Keratinocyte (primary cell): Measurements from ENCODE around the gene TBCC. TPM values are rescaled to one million over a fixed set of nuclear protein-coding genes. Genes with fewer than 3 reads are reported as not detected.

ENCODE experiments used
- DNase-seq: peaks from one replicate; pipeline ENCODE4 v3.0.0-alpha.2; 2011; ENCODE audit warnings: low read depth, missing footprints, low spot score
- FAIRE-seq: peaks from 2 replicates; lab custom pipeline; 2011; peaks lifted over from hg19 to GRCh38; lab: Jason Lieb, UNC
- H2AFZ ChIP-seq: 2 replicates; pipeline ENCODE4 v1.6.0; 2012; ENCODE audit warnings: low read length, control low read depth, inconsistent platforms; ENCODE audit not compliant: control insufficient read depth
- H3K27ac ChIP-seq: 2 replicates; pipeline ENCODE4 v1.5.1; 2011; ENCODE audit warnings: low read length; ENCODE audit not compliant: control insufficient read depth, insufficient read depth
- H3K27me3 ChIP-seq: 3 replicates; pipeline ENCODE4 v1.6.0; 2011; ENCODE audit warnings: low read length; ENCODE audit not compliant: control insufficient read depth, insufficient read depth; ENCODE audit errors: extremely low read depth
- H3K36me3 ChIP-seq, 2 experiments: 2 replicates in 1 of 2; 3 replicates in 1 of 2; pipeline ENCODE4 v1.5.1; 2011; ENCODE audit warnings: low read length in 2 of 2, mild to moderate bottlenecking in 1 of 2; ENCODE audit not compliant: control insufficient read depth in 2 of 2, insufficient read depth in 2 of 2; ENCODE audit errors: extremely low read depth in 1 of 2
- H3K4me1 ChIP-seq: 3 replicates; pipeline ENCODE4 v1.5.1; 2011; ENCODE audit warnings: low read length; ENCODE audit not compliant: control insufficient read depth, insufficient read depth; ENCODE audit errors: extremely low read depth
- H3K4me2 ChIP-seq: 3 replicates; pipeline ENCODE4 v1.6.0; 2011; ENCODE audit warnings: low read depth, low read length; ENCODE audit not compliant: control insufficient read depth, insufficient read depth; ENCODE audit errors: extremely low read depth
- H3K4me3 ChIP-seq, 3 experiments: fragments of 200-600 bp in 1 of 3; sonication (generic) in 1 of 3; 2 replicates in 2 of 3; 3 replicates in 1 of 3; pipeline ENCODE4 v1.5.1; 2011 to 2016; ENCODE audit warnings: low read length in 3 of 3, mild to moderate bottlenecking in 3 of 3, control low read depth in 2 of 3, inconsistent platforms in 1 of 3, low read depth in 1 of 3, mixed read lengths in 1 of 3, mixed run types in 1 of 3, moderate library complexity in 1 of 3; ENCODE audit not compliant: control insufficient read depth in 2 of 3, insufficient read depth in 2 of 3; ENCODE audit errors: extremely low read depth in 1 of 3
- H3K79me2 ChIP-seq: 2 replicates; pipeline ENCODE4 v1.6.0; 2012; ENCODE audit warnings: low read length; ENCODE audit not compliant: control insufficient read depth, insufficient read depth
- H3K9ac ChIP-seq: 3 replicates; pipeline ENCODE4 v1.6.0; 2011; ENCODE audit warnings: low read length; ENCODE audit not compliant: control insufficient read depth, insufficient read depth; ENCODE audit errors: extremely low read depth
- H3K9me1 ChIP-seq: 3 replicates; pipeline ENCODE4 v1.6.0; 2011; ENCODE audit warnings: low read length; ENCODE audit not compliant: control insufficient read depth, insufficient read depth; ENCODE audit errors: extremely low read depth
- H3K9me3 ChIP-seq: 2 replicates; pipeline ENCODE4 v1.5.1; 2012; ENCODE audit warnings: low read depth, low read length; ENCODE audit not compliant: control insufficient read depth
- H4K20me1 ChIP-seq: 3 replicates; pipeline ENCODE4 v1.6.0; 2011; ENCODE audit warnings: low read length; ENCODE audit not compliant: control insufficient read depth, insufficient read depth; ENCODE audit errors: extremely low read depth
- EZH2 ChIP-seq: IDR thresholded peaks from one replicate; pipeline ENCODE4 v1.6.1; 2012; ENCODE audit warnings: inconsistent platforms, mild to moderate bottlenecking, low read length, moderate library complexity
- dilution Hi-C: fragments of 300-500 bp; cut with MboI; formaldehyde crosslinking; loops from one replicate; pipeline ENCODE4 v1.7.0; 2020; ENCODE audit warnings: low sequenced_read_pairs; ENCODE audit not compliant: extremely low pct_ligation_motif_present
- polyA plus RNA-seq, 5 experiments: library from polyadenylated mRNA; depleted of rRNA in 3 of 5; stranded (reverse) in 3 of 5; stranded (forward) in 1 of 5; unstranded in 1 of 5; fragments of >200 nt; gene quantifications; 1 replicate in 1 of 5; 2 replicates in 3 of 5; 3 replicates in 1 of 5; pipeline versions ENCODE4 v1.2.1 to v1.2.3, GENCODE V29; 2011 to 2012; ENCODE audit warnings: missing spikeins in 2 of 5, low read depth in 1 of 5, low replicate concordance in 1 of 5
- TF ChIP-seq, protein P1 (sequence below), 3 experiments: IDR thresholded peaks in 1 of 3; conservative IDR thresholded peaks in 1 of 3; optimal IDR thresholded peaks in 1 of 3; 2 replicates in 2 of 3; 3 replicates in 1 of 3; pipeline versions ENCODE3 to v1.5.1; 2011; ENCODE audit warnings: low read length in 3 of 3, mild to moderate bottlenecking in 3 of 3, moderate library complexity in 2 of 3, control low read depth in 1 of 3, inconsistent platforms in 1 of 3; ENCODE audit not compliant: insufficient read depth in 2 of 3; ENCODE audit errors: extremely low read depth in 1 of 3

The TBCC gene
- polyA plus RNA-seq, 1 donor (not counting 4 experiments of a cell fraction or from before 2014, with no cell fraction given), result 16.7 TPM

DNA sequence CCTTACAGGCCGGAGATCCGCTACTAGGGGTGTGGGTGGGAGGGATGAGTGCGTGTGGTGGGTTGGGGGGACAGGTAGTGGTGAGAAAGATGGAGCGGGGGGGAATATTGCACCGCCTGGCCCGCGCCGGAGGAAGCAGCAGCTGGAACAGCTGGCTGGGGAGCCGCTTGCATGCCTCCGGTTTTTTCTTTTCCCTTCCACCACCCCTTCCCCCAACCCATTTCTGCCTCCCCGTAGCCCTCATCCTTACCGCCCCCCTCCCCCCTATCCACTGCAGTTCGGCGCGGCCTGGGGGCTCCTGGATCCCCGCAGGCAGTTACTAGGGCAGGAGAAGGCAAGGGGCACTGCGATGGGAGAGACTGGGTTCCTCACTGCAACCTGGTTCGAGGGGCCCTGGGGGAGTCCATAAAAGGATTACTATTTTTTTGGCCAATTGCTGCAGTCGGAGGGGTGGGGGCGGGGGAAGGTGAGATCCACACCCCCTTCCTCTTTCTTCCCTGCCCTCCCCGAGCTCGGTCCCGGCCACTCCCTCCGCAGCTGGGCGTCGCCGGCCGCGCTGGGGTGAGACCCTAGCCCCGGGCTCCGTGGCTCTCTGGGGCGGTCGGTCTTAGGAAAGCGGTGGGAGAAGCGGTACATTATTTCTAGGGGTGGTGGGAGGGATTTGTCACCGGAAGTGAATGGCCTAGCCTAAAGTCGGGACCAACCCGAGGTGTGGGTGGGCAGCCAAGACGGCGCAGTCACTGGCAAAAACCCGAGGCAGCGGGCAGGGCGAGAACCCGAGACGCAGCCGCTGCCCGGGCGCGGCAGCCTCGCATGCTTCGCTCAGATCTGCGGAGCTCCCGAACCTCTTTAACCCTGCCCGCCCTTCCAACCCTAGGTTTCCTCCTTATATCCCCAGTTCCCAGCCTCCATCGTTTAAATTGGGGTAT is 824 bp upstream of the TBCC start:
- DNase-seq, result peak; percentile 65
- Histone ChIP-seq H3K9ac (peak overlapping the region; percentile 83), H3K27me3 (no peaks in the 10 kb centered on the region), H3K79me2 (peaks cover 22% of the 10 kb centered on the region), H3K4me1 (peaks cover 24% of the 10 kb centered on the region), H3K4me2 (peak overlapping the region; percentile 87), H4K20me1 (no peaks in the 10 kb centered on the region), H2AFZ (peak overlapping the region; percentile 90), H3K9me3 (no peaks in the 10 kb centered on the region), H3K9me1 (no peaks in the 10 kb centered on the region), H3K27ac (peak overlapping the region; percentile 93), H3K4me3 (peak overlapping the region; percentile 78 to 88 (median 79)), H3K36me3 (no peaks in the 10 kb centered on the region)
- no peak for FAIRE-seq
- TF ChIP-seq EZH2, result no peak
- TF ChIP-seq, protein P1, sequence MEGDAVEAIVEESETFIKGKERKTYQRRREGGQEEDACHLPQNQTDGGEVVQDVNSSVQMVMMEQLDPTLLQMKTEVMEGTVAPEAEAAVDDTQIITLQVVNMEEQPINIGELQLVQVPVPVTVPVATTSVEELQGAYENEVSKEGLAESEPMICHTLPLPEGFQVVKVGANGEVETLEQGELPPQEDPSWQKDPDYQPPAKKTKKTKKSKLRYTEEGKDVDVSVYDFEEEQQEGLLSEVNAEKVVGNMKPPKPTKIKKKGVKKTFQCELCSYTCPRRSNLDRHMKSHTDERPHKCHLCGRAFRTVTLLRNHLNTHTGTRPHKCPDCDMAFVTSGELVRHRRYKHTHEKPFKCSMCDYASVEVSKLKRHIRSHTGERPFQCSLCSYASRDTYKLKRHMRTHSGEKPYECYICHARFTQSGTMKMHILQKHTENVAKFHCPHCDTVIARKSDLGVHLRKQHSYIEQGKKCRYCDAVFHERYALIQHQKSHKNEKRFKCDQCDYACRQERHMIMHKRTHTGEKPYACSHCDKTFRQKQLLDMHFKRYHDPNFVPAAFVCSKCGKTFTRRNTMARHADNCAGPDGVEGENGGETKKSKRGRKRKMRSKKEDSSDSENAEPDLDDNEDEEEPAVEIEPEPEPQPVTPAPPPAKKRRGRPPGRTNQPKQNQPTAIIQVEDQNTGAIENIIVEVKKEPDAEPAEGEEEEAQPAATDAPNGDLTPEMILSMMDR (optimal IDR thresholded peaks at IDR 0.05 in 1 of 3, IDR thresholded peaks at IDR 0.05 in 1 of 3, conservative IDR thresholded peaks at IDR 0.05 in 1 of 3; ENCODE audit: extremely low read depth in 1 of 3, insufficient read depth in 2 of 3, low read length in 3 of 3), result no peak
- dilution Hi-C loops, result no loop called here

DNA sequence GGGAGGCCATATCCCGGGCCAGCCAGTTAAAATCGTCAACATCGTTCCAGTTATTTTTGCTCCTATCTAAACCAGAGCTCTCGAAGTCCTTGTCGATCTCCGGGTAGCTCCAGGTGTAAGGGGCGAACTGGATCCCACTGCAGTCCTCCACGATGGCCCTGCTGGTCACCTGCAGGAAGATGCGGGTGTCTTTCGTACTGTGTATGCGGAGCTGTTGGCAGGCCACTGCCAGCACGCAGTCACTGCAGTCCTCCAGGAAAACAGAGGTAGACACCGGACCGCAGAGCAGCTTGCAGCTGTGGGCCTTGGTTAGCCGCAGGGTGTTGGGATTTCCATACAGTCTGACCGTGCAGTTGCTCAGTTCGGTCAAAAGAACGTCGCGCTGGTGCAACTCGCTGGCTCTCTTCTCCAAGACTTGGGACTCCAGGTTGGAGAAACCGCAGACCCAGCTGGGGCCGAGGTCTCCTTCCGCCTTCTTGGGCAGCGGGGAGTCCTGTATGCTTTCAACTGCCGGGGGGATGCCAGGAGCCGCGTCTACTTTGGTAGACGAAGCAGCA is 742 bp downstream of the TBCC start:
- no peak for TF ChIP-seq EZH2
- TF ChIP-seq, protein P1 (optimal IDR thresholded peaks at IDR 0.05 in 1 of 3, IDR thresholded peaks at IDR 0.05 in 1 of 3, conservative IDR thresholded peaks at IDR 0.05 in 1 of 3; ENCODE audit: extremely low read depth in 1 of 3, insufficient read depth in 2 of 3, low read length in 3 of 3), result no peak
- Histone ChIP-seq H3K4me3 (peak overlapping the region; percentile 88 to 99 (median 98)), H3K9ac (peak overlapping the region; percentile 98), H3K9me1 (no peaks in the 10 kb centered on the region), H2AFZ (no peak overlapping the region), H3K4me2 (peak overlapping the region; percentile 96), H3K9me3 (no peaks in the 10 kb centered on the region), H3K27ac (peak overlapping the region; percentile 96), H3K79me2 (peaks cover 22% of the 10 kb centered on the region), H3K4me1 (peaks cover 25% of the 10 kb centered on the region), H3K36me3 (no peaks in the 10 kb centered on the region), H3K27me3 (no peaks in the 10 kb centered on the region), H4K20me1 (no peaks in the 10 kb centered on the region)
- dilution Hi-C loops, result no loop called here
- no peak for DNase-seq
- FAIRE-seq, result no peak
